Hematopoietic multipotent progenitor cell treated with erythropoietin and hydrocortisone succinate and interleukin-3 and kit ligand, for 6 days (in vitro differentiated cells): ENCODE measurements around the gene GRXCR1.

Source experiments
- DNase-seq: peaks from one replicate; pipeline ENCODE4 v3.0.0-alpha.2; 2015

Gene GRXCR1

GRCh38 chr4:42942216-42942615, 49.7 kb downstream of the GRXCR1 start:
- DNase-seq, result no peak

- no peak for DNase-seq
Measured at GRCh38 chr4:42945874-42946273, 53.4 kb downstream of the GRXCR1 start.

GRCh38 chr4:42953321-42953720, 60.8 kb downstream of the GRXCR1 start:
- DNase-seq, result no peak

GRCh38 chr4:42954963-42955669, 62.6 kb downstream of the GRXCR1 start:
- DNase-seq, result no peak

- DNase-seq, result no peak
Measured at GRCh38 chr4:42955746-42956505, 63.4 kb downstream of the GRXCR1 start.

- no peak for DNase-seq
Measured at GRCh38 chr4:42965326-42965725, 72.8 kb downstream of the GRXCR1 start.

GRCh38 chr4:42985976-42986375, 93.5 kb downstream of the GRXCR1 start:
- DNase-seq, result no peak

- DNase-seq, result peak; percentile 62
Measured at GRCh38 chr4:42995343-42995944, 102.9 kb downstream of the GRXCR1 start.

GRCh38 chr4:43008793-43009192, 116.3 kb downstream of the GRXCR1 start:
- DNase-seq, result no peak

GRCh38 chr4:43014256-43014655, 121.7 kb downstream of the GRXCR1 start:
- DNase-seq, result no peak

- no peak for DNase-seq
Measured at GRCh38 chr4:43041632-43042031, 149.1 kb downstream of the GRXCR1 start.

- no peak for DNase-seq
Measured at GRCh38 chr4:43047058-43047457, 154.5 kb downstream of the GRXCR1 start.

GRCh38 chr4:43048570-43048969, 156.1 kb downstream of the GRXCR1 start:
- peak; percentile 1 for DNase-seq

- no peak for DNase-seq
Measured at GRCh38 chr4:43049326-43049725, 156.8 kb downstream of the GRXCR1 start.

GRCh38 chr4:43066415-43066814, 173.9 kb downstream of the GRXCR1 start:
- DNase-seq, result no peak

- DNase-seq, result no peak
Measured at GRCh38 chr4:43071069-43071468, 178.6 kb downstream of the GRXCR1 start.
